Forelimb muscle (tissue), 1 donor: ENCODE measurements around the gene ALG2. TPM values are rescaled to one million over a fixed set of nuclear protein-coding genes. Genes with fewer than 3 reads are reported as not detected.

Experiments used
- DNase-seq: peaks from one replicate; pipeline ENCODE4 v3.0.0-alpha.2; 2013; ENCODE audit warnings: low read depth
- polyA plus RNA-seq: library from polyadenylated mRNA; unstranded; fragments of 120-200 nt; gene quantifications from one replicate; pipeline ENCODE4 v1.2.1, GENCODE V29; 2013; ENCODE audit not compliant: insufficient read length

ALG2 gene
- polyA plus RNA-seq, 1 donor: 17.5 TPM

DNA sequence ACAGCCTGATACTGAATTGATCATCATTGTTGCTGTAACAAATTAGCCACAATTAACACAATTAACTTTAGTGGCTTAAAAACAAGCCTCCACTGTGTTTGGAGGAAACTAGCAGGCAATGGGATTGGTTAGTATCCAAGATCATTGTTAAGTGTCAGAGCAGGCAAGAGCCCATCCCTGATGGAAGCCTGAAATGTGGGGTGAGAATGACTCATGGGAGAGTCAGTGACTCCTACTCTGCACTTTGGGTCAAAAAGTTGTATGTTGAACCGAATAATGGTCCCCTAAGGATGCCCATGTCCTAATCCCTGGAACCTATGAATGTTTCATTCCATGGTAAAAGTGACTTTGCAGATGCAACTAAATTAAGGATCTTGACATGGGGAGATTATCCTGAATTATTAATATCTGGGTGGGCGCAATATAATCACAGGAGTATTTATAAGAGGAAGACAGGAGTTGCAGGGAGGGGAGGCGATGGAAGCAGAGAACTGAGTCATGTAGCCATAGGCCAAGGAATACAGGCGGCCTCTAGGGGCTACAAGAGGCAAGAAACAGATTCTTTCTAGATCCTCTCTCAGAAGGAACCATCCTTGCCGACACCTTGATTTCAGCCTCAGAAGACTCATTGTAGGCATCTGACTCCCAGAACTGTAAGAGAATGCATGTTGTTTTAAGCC, 28.8 kb downstream of the ALG2 start:
- DNase-seq: no peak

DNA sequence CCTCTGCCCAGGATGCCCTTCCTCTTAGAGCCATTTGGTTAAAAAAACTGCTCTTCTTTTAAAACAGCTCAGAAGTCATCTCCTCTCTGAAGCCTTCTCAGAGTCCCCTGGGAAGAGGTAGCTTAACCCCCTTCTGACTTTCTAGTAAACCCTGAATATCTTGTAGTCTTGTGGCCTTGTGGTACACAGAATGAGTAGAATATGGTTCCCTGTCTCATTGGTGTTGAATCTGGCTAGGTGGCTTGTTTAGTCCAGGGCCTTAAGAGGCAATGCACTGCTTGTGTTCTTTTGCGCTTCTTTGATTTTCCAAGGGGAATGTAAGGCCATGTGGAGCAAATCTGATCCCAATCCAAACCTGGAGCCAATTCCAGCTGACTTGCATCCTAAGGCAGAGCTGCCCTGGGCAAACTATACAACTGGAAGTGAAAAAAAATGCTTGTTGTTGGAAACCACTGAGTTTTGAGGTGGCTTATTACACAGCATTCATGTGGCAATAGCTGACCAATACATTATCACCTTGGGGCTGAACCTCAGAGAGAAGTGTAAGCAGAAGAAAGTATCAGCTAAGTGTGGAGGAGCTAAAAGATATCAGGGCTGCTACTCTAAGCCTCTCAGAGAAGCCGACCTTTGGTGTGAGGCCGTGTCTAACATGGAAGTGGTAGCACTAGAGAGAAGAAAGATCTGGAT, 31.0 kb downstream of the ALG2 start:
- DNase-seq: no peak

DNA sequence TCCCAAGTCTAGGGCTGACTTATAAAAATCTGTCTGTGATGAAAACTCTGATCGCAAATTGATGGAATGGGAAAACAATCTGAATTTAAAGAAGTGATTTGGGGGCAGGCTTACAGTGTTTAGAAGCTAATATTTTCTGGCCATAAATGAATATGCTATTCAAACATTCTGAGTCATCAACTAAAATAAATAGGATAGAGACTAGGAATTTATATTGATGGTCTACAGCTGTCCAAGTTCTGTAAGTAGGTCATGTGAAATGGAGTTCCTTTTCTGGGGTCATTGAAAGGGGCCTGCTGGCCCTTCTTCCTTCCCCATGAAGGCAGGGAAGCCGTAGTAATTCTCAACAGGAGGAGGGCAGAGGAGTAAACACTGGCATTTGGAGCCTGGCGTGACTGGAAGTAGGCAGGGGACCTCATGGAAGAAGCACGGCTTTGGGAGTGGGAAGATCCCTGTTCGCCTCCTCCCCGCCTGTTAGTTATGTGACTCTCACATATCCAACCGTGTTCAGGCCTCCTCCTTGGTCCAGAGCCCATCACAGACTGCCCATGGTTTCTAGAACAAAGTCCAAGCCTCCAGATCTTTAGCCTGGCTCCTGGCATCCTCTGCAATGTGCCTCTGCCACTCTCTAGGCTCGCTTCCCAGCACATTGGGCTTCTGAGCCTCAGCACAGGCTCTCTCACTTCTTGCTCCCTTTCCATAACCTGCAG, 31.7 kb downstream of the ALG2 start:
- no peak for DNase-seq

DNA sequence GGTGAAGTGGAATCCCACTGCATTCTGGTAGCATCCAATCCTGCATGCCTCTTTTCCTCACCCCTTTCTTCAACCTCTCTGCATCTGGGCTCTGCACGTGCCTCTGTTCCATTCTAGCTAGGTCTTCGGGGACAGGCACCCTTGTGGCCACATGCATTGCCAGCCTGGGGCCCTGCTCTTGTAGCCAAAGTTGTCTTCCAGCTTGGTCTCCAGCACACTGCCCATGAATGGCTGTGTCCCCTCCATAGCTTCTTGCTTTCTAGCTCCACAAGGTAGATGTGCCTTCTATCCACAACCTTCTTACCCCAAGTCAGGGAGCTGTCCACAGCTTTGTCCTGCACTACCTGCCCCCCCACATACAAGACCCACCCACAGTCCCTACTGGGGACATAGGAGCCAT, 32.6 kb downstream of the ALG2 start:
- DNase-seq: no peak

DNA sequence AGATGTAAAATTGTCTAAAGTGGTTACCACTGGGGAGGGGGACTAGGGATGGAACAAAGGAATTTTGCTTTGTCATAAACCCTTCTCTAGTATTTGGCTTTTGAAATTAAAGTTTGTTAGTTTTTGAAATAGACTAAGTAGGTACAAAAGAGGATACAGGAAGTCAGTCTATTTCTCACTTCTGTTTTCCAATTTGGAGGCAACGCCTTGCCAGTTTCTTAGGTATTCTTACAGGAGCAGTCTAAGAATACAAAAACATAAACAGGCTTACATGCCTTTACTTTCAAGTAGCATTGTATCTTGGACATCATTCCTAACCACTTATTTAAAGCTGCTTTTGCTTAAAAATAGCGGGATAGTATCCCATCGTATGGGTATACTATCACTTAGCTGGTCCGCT, 34.4 kb downstream of the ALG2 start:
- no peak for DNase-seq

DNA sequence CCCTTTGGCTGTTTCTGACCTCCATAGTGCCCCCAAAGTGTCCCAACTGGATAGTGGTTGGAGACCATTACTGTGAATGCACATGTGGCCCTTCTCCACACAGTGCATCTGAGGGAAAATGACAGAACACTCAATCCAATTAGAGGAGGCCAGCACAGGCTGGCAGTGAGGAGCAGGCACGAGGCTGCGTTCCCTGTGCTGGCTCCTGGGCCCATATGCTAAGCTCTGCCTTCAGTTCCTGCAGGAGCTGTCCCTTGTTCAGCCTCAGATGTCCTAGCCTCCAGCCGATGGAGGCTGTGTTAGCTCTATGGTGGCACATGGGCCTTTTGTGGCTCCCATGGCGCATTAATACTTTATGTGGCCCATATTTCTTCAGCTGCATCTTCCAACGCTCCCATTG, 35.8 kb downstream of the ALG2 start:
- no peak for DNase-seq

DNA sequence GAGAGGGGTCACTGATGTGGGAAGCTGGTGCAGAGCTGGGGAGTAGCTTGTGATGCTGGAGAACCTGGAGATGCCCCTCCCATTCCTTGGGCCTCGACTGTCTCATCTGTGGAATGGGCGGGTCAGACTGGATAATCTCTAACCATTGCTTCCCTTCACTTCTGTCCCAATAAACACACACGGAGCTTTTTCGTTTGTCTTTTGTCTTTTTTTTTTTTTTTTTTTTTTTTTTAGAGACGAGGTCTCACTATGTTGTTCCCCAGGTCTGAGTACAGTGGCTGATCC, 36.5 kb downstream of the ALG2 start:
- DNase-seq: no peak

DNA sequence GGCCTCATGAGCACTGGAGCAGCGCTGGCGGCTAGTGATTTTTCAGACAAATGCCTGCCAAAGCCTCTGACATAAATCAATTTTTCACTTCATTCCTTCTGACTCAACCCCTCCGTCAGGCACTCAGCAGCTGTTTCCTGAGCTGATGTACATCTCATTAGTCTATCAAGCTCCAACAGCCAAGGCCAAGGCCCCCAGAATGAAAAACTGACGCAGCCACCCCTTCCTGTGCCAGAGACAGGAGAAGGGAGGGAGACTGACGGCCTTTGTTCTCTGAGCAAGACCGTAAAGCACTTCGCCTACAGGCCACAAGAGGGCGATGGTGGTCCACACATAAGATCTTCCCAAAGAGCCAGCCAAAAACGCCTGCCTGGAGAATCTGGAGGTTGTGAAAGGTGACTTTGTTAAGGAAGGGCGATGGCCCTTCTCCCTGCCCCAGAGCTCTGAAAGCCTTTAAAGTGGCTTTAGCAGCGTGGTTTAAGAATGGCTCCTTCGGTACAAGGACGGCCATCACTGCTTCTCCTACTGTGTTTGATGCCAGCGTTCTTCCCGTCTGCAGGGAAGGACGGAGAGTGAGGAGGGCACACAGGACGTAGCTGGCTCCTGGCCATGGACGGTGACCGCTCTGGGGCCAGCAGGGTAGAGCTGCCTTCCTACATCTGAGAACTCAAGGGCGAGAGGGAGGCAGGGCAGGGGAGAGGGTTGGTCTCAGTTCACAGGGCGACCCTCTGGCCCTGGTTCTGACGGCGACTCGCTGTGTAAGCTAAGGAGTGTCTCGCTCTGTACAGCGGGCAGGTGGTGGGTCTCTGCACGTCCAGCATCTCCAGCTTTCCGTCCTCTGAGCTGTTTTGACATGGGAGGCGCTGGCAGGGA, 37.0 kb downstream of the ALG2 start:
- DNase-seq: peak; percentile 93

DNA sequence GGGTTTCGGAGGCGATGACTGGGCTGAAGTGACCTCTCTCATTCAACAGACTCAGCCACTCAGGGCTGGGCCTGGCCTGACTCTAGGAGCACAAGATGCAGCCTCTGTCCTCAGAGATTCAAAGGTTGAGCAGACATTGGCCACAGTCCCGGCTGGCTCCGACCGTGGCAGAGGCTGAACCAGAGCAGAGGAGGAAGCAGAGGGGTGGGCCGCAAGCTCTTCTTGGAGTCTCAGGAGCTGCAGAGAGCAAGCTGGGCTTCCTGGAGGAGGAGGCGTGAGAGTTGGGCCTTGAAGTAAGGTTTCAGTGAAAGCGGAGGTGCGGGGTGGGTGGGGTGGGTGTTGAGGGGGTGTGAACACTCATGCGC, 37.6 kb downstream of the ALG2 start:
- DNase-seq: no peak

DNA sequence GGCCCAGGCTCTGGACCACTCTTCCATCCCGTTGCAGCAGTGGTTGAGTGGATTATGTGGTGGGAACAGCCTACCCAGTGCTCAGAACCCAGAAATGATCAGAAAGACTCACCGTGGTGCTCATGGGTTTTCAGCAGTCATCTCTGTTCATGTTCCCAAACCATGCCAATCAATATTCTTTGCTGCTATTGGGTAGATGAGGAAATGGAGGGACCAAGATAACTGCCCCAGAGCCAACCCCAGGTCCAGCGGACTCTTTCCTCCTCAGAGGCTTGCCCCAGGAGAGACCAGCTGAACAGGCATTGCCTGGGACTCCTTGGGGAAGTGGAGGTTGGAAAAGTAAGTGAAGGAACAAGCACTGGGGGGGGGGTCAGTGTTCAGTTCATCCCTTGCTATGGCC, 38.1 kb downstream of the ALG2 start:
- no peak for DNase-seq

DNA sequence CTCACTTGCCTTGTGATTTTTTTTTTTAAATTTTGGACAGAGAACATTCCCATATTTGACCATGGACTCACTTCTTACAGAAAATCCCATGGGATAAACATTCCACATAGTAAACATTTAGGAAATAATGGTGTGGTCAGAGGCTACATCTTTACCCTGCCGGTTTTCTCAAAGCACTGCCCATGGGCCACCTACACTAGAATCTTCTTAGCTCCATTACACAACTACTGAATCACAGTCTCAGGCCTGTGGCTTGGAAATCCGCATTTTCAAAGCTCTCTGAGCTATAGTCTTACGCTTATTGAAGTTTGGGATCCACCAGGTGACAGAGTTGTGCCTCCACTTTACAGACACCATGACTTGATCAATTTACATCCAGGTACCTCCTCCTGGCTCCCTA, 39.4 kb downstream of the ALG2 start:
- DNase-seq: no peak

DNA sequence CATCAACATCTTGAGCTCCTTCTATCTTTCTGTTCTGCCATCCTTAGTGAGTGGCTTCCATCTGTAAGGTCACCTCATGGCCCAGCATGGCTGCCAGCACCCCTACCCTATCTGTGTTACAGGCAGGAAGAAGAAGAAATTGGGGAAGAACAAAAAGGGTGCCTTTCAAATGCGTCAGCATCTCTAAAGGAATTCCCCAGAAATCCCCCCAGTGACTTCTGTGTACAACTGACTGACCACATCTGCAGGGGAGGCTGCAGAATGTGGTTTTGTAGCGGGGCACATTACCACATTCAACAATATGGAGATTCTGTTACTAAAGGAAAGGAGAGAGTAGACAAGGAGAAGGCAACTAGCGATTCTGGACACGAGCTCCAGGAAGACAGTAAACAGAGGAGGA, 40.1 kb downstream of the ALG2 start:
- no peak for DNase-seq

DNA sequence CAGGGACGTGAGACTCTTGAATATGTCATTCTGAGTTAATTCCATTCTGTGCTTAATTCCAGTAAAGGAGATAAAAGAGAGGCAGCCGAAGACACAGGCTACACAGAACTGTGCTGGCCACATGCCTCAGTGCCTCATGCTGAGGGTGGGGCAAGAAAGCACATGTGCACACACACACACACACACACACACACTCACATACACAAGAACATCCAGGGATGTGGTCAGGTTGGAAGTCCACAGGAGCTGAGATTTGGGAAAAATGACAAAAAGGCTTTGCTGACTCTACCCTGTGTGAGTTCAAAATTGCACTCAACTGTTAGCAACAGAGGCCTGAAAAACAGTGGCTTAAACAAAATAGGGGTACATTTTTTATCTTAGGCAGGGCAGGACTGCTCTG, 40.5 kb downstream of the ALG2 start:
- DNase-seq: no peak

DNA sequence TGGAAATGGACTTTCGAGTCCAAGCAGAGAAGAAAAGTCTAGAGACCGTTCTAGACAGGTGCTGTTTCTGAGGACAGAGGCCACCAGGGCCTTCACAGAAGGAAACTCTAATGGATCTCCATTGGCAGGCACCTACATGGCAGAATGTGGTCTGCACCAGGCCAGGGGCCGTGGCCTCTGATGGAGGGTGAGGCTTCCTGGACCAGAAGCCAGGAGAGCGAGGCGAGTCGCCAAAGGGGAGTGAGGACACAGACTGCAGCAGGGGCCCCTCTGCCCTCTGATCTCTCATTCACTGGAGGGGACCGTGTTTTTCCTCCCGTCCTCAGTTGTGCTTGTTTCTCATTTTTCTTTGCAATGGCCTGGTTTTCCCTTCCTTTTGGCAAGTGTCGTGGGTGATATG, 41.1 kb downstream of the ALG2 start:
- DNase-seq: no peak

DNA sequence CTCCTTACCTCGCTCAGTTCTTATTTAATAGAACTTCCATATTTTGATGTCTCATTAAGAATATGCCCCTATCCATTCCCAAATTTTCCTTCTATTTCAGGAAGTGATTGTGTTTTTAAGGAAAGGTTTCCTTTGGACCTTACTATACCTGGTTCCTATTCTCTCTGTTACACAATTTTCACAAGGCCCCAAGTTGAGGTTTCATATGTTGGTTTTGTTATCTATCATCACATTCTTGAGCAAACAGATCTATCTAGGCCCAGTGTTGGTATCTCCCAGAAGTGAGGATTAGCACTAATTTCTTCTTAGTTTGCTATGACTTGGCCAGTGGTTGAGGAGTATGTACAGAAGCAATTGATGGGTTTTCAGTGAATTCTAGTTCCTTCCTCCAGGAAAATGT, 41.5 kb downstream of the ALG2 start:
- no peak for DNase-seq

DNA sequence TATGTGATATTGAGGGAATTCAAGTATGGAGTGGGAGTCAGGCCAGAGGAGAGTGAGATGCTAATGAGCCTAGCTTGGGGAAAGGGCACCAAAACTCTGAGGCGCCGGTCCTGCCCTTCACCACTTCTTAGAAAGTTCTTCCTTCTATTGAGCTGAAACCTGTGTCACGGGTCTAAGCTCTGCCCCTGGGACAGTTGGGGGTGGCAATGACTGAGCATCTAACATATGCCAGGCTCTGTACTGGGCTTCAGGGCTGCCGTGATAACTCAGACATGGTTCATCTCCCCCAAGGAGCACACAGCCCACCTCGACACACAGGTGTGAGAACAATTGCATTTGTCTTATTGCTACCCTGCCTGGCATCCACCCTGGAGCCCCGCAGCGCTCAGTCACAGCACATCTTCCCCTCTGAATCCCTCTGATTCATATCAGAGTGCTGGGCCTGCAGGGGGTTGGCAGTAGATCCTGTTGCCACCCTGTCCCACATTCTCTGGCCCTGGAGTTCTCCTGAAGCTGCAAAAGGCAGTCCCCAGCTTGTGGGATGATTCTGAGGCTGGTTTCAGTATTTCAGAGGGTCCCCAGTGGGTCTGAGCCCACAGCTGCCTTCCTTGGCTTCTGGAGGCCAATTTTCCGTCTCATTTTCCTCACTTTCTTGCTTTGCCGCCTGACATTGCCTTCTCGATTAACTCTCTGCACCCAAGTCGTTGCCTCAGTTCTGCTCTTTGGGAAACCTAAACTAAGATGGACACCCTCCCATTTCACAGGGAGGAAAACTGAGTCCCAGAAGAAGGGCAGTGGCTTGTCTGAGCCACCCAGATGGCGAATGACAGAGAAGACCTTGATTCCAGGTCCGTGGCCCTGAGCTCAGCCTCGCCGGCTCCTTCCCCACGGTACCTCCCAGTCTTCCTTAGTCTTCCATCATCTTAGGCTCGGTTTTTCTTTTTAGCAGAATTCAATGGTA, 42.5 kb downstream of the ALG2 start:
- DNase-seq: no peak

DNA sequence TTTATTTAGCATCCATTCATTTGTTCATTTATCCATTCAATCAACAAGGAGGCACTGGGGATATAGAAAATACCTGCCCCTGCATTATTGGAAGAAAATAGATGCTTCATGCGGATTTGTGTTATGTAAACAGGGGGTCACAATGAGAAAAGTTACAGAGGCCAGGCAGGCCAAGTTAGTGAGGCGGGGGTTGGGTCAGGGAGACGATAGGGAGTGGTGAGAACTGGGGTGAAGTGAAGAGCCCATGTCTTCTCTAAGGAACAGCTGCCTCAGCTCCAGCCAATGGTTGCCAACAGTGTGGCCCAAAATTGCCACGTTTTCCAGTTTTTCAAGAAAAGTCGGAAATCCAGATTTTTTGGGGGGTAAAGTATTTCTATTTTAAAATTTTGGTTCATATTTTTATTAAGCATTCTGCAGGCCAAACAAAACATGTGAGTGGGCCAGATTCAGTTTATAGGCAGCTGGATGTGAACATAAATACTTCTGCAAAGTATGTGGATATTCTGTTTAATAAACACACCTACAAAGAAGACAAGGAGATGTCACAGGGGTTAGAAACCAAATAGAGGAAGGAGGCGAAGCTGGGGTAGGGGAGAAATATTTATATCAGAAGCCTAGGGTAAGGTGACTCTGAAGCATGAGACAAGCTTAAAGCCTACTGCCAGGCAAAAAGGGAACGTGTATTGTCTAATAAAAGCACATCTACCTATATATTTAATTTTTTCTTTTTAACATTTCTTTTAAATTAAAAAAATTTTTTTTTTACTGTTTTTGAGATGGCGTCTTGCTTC, 44.0 kb downstream of the ALG2 start:
- no peak for DNase-seq

DNA sequence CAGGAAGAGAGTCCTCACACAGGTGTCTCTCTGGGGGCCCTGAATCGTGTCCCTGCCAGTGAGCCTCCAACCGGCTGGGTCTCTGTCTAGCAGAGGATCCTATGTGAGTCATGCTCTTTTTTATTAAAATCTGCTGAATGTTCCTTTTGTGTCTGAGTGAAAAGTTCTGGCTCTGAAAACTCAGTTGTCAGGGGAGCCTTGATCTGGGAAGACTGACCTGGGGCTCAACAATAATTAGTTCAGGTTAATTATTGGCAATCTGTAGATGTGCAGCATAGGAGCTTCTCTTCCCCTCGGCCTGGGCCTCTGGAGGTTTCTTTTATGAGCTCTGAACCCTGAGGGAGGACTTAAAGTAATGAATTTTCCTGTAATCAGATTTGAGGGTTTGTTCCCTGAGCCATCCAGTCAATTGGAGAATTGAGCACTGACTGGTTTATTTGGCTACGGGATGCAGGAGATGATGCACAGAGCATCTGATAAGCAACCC, 45.2 kb downstream of the ALG2 start:
- no peak for DNase-seq

DNA sequence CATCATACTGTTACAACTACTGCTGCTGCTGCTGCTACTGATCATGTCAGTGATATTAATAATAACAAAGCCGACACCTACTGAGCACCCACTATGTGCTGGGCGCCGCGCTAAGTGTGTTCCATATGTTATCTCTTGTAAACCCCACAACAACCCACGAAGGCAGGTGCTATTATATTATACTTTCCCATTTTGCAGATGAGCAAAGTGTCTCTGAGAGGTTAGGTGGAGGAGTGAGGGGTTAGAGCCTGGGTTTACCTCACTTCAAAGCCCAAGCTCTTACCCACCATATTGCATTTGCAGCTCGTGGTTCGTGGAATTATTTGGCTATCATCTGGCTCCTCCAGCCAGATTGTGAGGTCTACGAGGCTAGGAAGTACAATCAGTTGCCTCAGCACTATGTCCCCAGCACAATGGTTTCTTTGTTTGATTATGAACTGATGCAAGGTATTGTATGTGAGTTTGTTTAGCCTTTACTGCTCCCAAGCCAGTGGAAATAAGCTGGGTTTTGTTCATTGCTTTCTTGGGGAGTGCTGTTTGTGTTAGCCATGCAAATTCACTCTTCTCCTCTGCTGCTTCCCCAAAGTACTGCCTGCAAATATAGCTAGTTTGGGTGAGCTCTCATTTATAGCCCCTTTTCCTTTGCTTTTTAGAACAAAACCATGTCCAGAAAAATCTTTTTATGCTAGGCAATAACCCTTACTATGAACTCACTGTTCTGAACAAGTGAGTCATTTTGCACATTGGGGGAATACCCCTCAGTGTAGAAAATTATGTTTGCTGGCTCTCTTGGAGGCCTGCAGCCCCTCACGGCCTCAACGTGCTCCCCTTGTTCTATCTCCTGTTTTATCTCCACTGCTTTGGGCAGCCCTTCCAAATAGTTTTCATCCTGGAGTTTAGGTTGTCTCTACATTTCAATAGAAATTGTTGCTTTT, 47.9 kb downstream of the ALG2 start:
- DNase-seq: no peak
